ENCODE data around the gene OIT3.
"Not testable (repeated sequence)": the region's sequence is repeated elsewhere in the genome, so short reads cannot be mapped to it uniquely, and the experiment has no call there.

The OIT3 gene

GRCh38 chr10:72904806-72905205 lies 11.3 kb downstream of the OIT3 start:
- no peak overlapping the region for H3K4me2 ChIP-seq (ENCODE audit: low read length)
- H3K9me3 ChIP-seq (replicated peaks; ENCODE audit: low read length), result no peaks in the 10 kb centered on the region
- H3K4me1 ChIP-seq (ENCODE audit: control insufficient read depth, insufficient read depth, low read length), result no peaks in the 10 kb centered on the region
- no peak overlapping the region for H3K9ac ChIP-seq (ENCODE audit: low read depth, low read length)
- no peaks in the 10 kb centered on the region for H3K27me3 ChIP-seq (ENCODE audit: control insufficient read depth, insufficient read depth, low read length)
- no peak overlapping the region for H3K4me3 ChIP-seq (ENCODE audit: low read length)
- H3K36me3 ChIP-seq (ENCODE audit: insufficient read depth, low read length), result no peaks in the 10 kb centered on the region

- Histone ChIP-seq H3K9ac (ENCODE audit: low read depth, low read length) (no peak overlapping the region), H3K4me1 (ENCODE audit: control insufficient read depth, insufficient read depth, low read length) (no peaks in the 10 kb centered on the region), H3K27me3 (ENCODE audit: control insufficient read depth, insufficient read depth, low read length) (no peaks in the 10 kb centered on the region), H3K9me3 (replicated peaks; ENCODE audit: low read length) (no peaks in the 10 kb centered on the region), H3K4me2 (ENCODE audit: low read length) (no peak overlapping the region), H3K36me3 (ENCODE audit: insufficient read depth, low read length) (no peaks in the 10 kb centered on the region), H3K4me3 (ENCODE audit: low read length) (no peak overlapping the region)
Measured at GRCh38 chr10:72906446-72906845, 12.9 kb downstream of the OIT3 start.

DNA sequence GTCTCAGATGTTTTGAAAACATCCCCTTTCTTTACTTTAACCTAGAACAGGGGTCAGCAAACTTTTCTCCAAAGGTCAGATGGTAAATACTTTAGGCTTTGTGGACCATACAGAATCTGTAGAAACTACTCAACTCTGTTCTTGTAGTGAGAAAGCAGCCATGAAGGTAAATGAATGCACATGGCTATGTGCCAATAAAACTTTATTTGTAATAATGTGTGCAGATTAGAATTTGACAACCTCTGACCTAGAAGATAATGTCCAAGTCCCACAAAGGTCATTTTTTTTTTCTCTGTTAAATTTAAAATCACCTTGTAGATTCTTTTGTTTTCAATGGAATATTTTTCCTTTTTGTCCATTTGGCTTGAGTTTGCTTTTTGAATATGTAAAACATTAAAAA lies 17.2 kb downstream of the OIT3 start:
- Histone ChIP-seq H3K9ac (ENCODE audit: low read depth, low read length) (no peak overlapping the region), H3K4me3 (ENCODE audit: low read length) (no peak overlapping the region), H3K4me1 (ENCODE audit: control insufficient read depth, insufficient read depth, low read length) (no peaks in the 10 kb centered on the region), H3K36me3 (ENCODE audit: insufficient read depth, low read length) (no peaks in the 10 kb centered on the region), H3K9me3 (replicated peaks; ENCODE audit: low read length) (no peaks in the 10 kb centered on the region), H3K27me3 (ENCODE audit: control insufficient read depth, insufficient read depth, low read length) (no peaks in the 10 kb centered on the region), H3K4me2 (ENCODE audit: low read length) (no peak overlapping the region)

DNA sequence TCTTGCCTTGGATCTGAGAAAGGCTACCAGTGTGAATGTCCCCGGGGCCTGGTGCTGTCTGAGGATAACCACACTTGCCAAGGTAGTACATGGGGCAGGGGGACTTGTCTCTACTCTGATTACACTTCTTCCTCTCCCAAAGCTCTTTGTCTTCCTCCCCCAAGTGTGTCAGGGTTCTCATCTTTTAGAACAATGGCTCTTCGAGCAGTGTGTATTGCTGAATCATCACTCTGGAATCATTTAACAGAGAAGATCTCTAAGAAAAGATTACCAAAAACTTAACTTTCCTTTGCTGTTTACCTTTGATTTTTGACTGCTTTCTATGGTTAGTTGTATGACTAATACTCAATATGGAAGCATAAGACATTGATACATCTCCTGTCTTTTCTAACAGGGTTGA lies 18.2 kb downstream of the OIT3 start:
- Histone ChIP-seq H3K27me3 (ENCODE audit: control insufficient read depth, insufficient read depth, low read length) (no peaks in the 10 kb centered on the region), H3K9me3 (replicated peaks; ENCODE audit: low read length) (no peaks in the 10 kb centered on the region), H3K4me1 (ENCODE audit: control insufficient read depth, insufficient read depth, low read length) (no peaks in the 10 kb centered on the region), H3K4me2 (ENCODE audit: low read length) (no peak overlapping the region), H3K36me3 (ENCODE audit: insufficient read depth, low read length) (no peaks in the 10 kb centered on the region), H3K9ac (ENCODE audit: low read depth, low read length) (no peak overlapping the region), H3K4me3 (ENCODE audit: low read length) (no peak overlapping the region)

- H3K27me3 ChIP-seq (ENCODE audit: control insufficient read depth, insufficient read depth, low read length), result no peaks in the 10 kb centered on the region
Measured at GRCh38 chr10:72912736-72913135, 19.2 kb downstream of the OIT3 start.

GRCh38 chr10:72913287-72913686 lies 19.7 kb downstream of the OIT3 start:
- no peak overlapping the region for H3K9ac ChIP-seq (ENCODE audit: low read depth, low read length)
- no peaks in the 10 kb centered on the region for H3K36me3 ChIP-seq (ENCODE audit: insufficient read depth, low read length)
- H3K4me1 ChIP-seq (ENCODE audit: control insufficient read depth, insufficient read depth, low read length), result no peaks in the 10 kb centered on the region
- H3K9me3 ChIP-seq (replicated peaks; ENCODE audit: low read length), result no peaks in the 10 kb centered on the region
- H3K27me3 ChIP-seq (ENCODE audit: control insufficient read depth, insufficient read depth, low read length), result no peaks in the 10 kb centered on the region
- no peak overlapping the region for H3K4me2 ChIP-seq (ENCODE audit: low read length)
- no peak overlapping the region for H3K4me3 ChIP-seq (ENCODE audit: low read length)

More at GRCh38 chr10:72912736-72913135, 19.2 kb downstream of the OIT3 start:
- no peaks in the 10 kb centered on the region for H3K36me3 ChIP-seq (ENCODE audit: insufficient read depth, low read length)
- no peak overlapping the region for H3K4me3 ChIP-seq (ENCODE audit: low read length)
- H3K9ac ChIP-seq (ENCODE audit: low read depth, low read length), result no peak overlapping the region
- H3K4me1 ChIP-seq (ENCODE audit: control insufficient read depth, insufficient read depth, low read length), result no peaks in the 10 kb centered on the region
- no peaks in the 10 kb centered on the region for H3K9me3 ChIP-seq (replicated peaks; ENCODE audit: low read length)
- no peak overlapping the region for H3K4me2 ChIP-seq (ENCODE audit: low read length)

- not testable (repeated sequence) for H3K4me1 ChIP-seq (ENCODE audit: control insufficient read depth, insufficient read depth, low read length)
Measured at GRCh38 chr10:72917201-72917600, 23.7 kb downstream of the OIT3 start.

DNA sequence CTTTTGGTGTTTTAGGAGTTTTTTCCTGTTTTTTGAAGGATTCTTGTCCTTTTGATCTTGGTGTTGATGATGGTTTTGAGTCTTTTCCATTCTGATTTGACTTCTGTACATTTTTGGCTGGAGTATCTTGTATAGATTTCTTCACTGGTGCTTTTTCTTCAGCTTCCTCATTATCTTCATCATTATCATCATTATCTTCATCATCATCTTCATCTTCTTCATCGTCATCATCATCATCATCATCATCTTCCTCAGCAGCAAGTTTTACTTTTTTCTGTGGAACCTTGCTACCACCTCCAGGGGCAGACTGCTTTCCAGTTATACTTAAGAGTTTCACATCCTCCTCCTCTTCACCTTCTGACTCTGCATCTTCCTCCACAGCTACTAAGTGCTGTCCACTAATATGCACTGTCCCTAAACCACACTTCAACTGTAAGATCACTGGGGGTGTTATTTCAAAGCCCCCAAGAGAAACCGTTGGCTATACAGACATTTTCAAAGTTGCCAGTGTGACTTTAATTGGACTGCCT lies 24.3 kb downstream of the OIT3 start:
- H3K4me2 ChIP-seq (ENCODE audit: low read length); H3K27me3 ChIP-seq (ENCODE audit: control insufficient read depth, insufficient read depth, low read length); H3K36me3 ChIP-seq (ENCODE audit: insufficient read depth, low read length); H3K9ac ChIP-seq (ENCODE audit: low read depth, low read length); H3K9me3 ChIP-seq (replicated peaks; ENCODE audit: low read length); H3K4me3 ChIP-seq (ENCODE audit: low read length); H3K4me1 ChIP-seq (ENCODE audit: control insufficient read depth, insufficient read depth, low read length): not testable (repeated sequence)

More at GRCh38 chr10:72917201-72917600, 23.7 kb downstream of the OIT3 start:
- not testable (repeated sequence) for H3K4me2 ChIP-seq (ENCODE audit: low read length); H3K9ac ChIP-seq (ENCODE audit: low read depth, low read length); H3K4me3 ChIP-seq (ENCODE audit: low read length); H3K27me3 ChIP-seq (ENCODE audit: control insufficient read depth, insufficient read depth, low read length); H3K9me3 ChIP-seq (replicated peaks; ENCODE audit: low read length); H3K36me3 ChIP-seq (ENCODE audit: insufficient read depth, low read length)

DNA sequence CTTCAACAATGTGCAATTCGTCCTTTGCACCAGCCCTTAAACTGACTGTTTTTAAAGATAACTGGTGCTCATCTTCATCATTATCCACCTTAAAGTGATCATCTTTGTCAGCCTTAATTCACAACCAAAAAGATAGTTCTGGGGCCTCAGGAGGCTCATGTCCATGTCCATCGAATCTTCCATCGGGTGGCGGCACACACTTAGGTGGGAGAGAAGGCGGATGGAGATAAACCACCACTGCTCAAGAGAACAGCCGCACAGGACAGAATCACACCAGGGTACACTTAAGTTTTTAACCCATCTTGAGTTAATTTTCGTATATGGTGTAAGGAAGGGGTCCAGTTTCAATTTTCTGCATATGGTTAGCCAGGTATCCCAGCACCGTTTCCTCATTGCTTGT lies 24.8 kb downstream of the OIT3 start:
- Histone ChIP-seq H3K9ac (ENCODE audit: low read depth, low read length) (no peak overlapping the region), H3K4me1 (ENCODE audit: control insufficient read depth, insufficient read depth, low read length) (no peaks in the 10 kb centered on the region), H3K9me3 (replicated peaks; ENCODE audit: low read length) (no peaks in the 10 kb centered on the region), H3K36me3 (ENCODE audit: insufficient read depth, low read length) (no peaks in the 10 kb centered on the region), H3K4me3 (ENCODE audit: low read length) (no peak overlapping the region), H3K27me3 (ENCODE audit: control insufficient read depth, insufficient read depth, low read length) (no peaks in the 10 kb centered on the region), H3K4me2 (ENCODE audit: low read length) (no peak overlapping the region)

DNA sequence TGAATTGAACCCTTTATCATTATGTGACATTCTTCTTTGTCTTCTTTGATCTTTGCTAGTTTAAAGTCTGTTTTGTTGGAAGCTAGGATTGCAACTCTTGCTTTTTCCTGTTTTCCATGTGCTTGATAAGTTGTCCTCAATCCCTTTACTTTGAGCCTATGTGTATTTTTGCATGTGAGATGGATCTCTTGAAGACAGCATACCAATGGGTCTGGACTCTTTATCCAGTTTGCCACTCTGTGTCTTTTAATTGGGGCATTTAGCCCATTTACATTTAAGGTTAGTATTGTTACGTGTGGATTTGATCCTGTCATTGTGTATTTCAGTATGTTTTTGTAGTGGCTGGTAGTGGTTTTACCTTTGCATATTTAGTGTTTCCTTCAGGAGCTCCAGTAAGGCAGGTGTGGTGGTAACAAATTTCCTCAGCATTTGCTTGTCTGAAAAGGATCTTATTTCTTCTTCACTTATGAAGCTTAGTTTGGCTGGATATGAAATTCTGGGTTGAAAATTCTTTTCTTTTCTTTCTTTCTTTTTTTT lies 27.7 kb downstream of the OIT3 start:
- not testable (repeated sequence) for H3K27me3 ChIP-seq (ENCODE audit: control insufficient read depth, insufficient read depth, low read length); H3K9me3 ChIP-seq (replicated peaks; ENCODE audit: low read length); H3K36me3 ChIP-seq (ENCODE audit: insufficient read depth, low read length); H3K4me2 ChIP-seq (ENCODE audit: low read length); H3K9ac ChIP-seq (ENCODE audit: low read depth, low read length); H3K4me1 ChIP-seq (ENCODE audit: control insufficient read depth, insufficient read depth, low read length); H3K4me3 ChIP-seq (ENCODE audit: low read length)

DNA sequence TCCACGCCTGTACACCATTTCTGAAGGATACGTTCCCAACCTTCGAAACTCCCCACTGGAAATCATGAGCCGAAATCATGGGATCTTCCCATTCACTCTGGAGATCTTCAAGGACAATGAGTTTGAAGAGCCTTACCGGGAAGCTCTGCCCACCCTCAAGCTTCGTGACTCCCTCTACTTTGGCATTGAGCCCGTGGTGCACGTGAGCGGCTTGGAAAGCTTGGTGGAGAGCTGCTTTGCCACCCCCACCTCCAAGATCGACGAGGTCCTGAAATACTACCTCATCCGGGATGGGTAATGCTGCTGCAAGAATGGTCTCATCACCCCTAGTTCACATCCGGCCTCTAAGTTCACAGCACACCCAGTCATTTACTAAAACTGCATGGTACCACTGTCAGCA lies 30.8 kb downstream of the OIT3 start:
- Histone ChIP-seq H3K9ac (ENCODE audit: low read depth, low read length) (no peak overlapping the region), H3K27me3 (ENCODE audit: control insufficient read depth, insufficient read depth, low read length) (no peaks in the 10 kb centered on the region), H3K36me3 (ENCODE audit: insufficient read depth, low read length) (no peaks in the 10 kb centered on the region), H3K4me2 (ENCODE audit: low read length) (no peak overlapping the region), H3K4me3 (ENCODE audit: low read length) (no peak overlapping the region), H3K9me3 (replicated peaks; ENCODE audit: low read length) (no peaks in the 10 kb centered on the region), H3K4me1 (ENCODE audit: control insufficient read depth, insufficient read depth, low read length) (no peaks in the 10 kb centered on the region)

DNA sequence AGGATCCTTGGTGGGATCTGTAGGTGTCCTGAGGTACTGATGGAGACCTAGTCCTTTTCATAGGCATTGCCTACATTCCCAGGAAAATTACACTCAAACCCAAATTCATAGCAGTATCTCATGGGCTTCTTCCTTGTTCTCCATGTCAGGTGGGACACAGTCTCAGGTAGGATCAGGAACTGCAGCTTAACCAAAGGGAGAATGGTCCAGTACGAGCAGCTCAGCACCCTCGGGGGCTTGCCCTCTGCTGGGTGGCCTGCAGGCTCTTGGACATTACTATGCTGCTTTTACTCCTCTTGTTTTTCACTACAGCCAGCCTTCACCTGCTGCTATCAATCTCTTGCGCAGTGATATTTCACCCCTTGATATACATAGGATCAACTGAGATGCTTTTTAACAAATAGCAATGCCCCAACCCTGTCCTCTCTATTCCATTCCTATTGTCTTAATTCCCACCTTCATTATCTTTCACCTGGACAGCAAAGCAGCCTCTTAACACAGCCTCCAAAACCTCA lies 32.5 kb downstream of the OIT3 start:
- H3K4me1 ChIP-seq (ENCODE audit: control insufficient read depth, insufficient read depth, low read length), result no peaks in the 10 kb centered on the region
- H3K4me3 ChIP-seq (ENCODE audit: low read length), result no peak overlapping the region
- H3K9ac ChIP-seq (ENCODE audit: low read depth, low read length), result no peak overlapping the region
- no peaks in the 10 kb centered on the region for H3K36me3 ChIP-seq (ENCODE audit: insufficient read depth, low read length)
- H3K27me3 ChIP-seq (ENCODE audit: control insufficient read depth, insufficient read depth, low read length), result no peaks in the 10 kb centered on the region
- no peaks in the 10 kb centered on the region for H3K9me3 ChIP-seq (replicated peaks; ENCODE audit: low read length)
- no peak overlapping the region for H3K4me2 ChIP-seq (ENCODE audit: low read length)
